ENCODE data around the gene C9orf78. TPM values are rescaled to one million over a fixed set of nuclear protein-coding genes. Genes with fewer than 3 reads are reported as not detected.

C9orf78 gene
- total RNA-seq, 2 experiments from 2014 or later = 44.5 to 51.7 TPM

DNA sequence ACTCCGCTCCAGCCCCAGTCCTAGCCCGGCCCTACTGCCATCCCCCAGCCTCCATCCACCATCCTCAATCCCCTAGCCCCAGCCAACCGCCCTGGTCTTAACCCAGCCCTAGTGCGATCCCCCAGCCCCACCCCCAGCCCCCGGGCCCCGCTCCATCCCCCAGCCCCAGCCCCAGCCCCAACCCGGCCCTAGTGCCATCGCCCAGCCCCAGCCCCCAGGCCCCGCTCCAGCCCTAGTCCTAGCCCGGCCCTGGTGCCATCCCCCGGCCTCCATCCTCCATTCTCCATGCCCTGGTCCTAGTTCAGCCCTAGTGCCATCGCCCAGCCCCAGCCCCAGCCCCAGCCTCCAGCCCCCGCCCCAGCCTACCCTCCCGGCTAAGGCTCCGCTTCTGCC lies 11.5 kb downstream of the C9orf78 start:
- TF ChIP-seq, protein P1, sequence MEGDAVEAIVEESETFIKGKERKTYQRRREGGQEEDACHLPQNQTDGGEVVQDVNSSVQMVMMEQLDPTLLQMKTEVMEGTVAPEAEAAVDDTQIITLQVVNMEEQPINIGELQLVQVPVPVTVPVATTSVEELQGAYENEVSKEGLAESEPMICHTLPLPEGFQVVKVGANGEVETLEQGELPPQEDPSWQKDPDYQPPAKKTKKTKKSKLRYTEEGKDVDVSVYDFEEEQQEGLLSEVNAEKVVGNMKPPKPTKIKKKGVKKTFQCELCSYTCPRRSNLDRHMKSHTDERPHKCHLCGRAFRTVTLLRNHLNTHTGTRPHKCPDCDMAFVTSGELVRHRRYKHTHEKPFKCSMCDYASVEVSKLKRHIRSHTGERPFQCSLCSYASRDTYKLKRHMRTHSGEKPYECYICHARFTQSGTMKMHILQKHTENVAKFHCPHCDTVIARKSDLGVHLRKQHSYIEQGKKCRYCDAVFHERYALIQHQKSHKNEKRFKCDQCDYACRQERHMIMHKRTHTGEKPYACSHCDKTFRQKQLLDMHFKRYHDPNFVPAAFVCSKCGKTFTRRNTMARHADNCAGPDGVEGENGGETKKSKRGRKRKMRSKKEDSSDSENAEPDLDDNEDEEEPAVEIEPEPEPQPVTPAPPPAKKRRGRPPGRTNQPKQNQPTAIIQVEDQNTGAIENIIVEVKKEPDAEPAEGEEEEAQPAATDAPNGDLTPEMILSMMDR (IDR thresholded peaks at IDR 0.05) = no peak
- ChIA-PET CTCF (no interaction called here), POLR2A (interaction anchor here (0.6 to 3.2 kb wide), 8 partner anchors 9 to 185 kb away, joined by 3 to 17 read pairs (median 8); partner anchors contain the start of genes C9orf78, TOR1B and USP20)
- Mint-ChIP-seq H3K27ac (peak overlapping the region; percentile 61), H3K36me3 (ENCODE audit: low read depth) (peaks cover 36% of the 10 kb centered on the region), H3K9me3 (no peaks in the 10 kb centered on the region), H3K27me3 (no peaks in the 10 kb centered on the region), H3K4me1 (ENCODE audit: low read depth) (peaks cover 12% of the 10 kb centered on the region), H3K4me3 (peak overlapping the region; percentile 86)
- peak; percentile 38 for ATAC-seq
- peak; percentile 23 for DNase-seq
- intact Hi-C loops (cut with micrococcal nuclease) = no loop called here

DNA sequence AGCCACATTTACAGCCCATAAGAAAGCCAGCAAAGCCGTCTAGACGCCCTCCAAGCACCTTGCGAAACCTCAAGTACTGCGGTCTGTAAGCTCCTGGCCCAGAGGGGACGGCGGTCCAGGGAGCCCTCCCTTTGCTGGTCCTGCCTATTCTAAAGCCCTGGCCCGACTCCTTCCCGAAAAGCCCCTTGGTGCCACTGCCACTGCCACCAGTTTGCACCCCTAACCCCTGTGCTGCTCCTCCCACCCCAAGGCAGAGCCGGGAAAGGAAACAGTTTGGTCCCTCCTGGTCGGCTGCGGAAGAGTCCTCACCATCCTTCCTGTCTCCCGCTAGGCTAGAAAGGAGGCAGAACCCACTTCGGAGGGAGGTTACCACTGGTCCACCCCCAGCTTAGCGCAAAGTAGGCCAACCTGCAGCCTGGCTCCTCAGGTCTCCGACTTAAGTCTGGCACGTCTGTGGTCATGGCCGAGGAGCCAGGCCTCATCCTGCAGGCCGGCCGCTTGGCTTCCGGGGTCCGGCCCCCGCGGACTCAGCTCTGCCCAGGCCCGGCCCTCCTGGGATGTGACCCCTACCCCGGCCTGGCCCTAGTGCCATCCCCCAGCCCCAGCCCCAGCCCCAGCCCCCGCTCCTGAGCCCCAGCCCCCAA lies 12.1 kb downstream of the C9orf78 start:
- DNase-seq (peak; percentile 46), ATAC-seq (peak; percentile 33)
- POLR2A ChIA-PET = interaction anchor here (0.6 to 3.2 kb wide), 8 partner anchors 8 to 233 kb away, joined by 3 to 17 read pairs (median 8); partner anchors contain the start of genes C9orf78, TOR1B and USP20
- no peaks in the 10 kb centered on the region for H3K9me3 Mint-ChIP-seq
- H3K4me3 Mint-ChIP-seq = peak overlapping the region; percentile 86
- peaks cover 39% of the 10 kb centered on the region for H3K36me3 Mint-ChIP-seq (ENCODE audit: low read depth)
- intact Hi-C loops (cut with micrococcal nuclease) = no loop called here
- CTCF ChIA-PET = no interaction called here
- TF ChIP-seq, protein P1 (IDR thresholded peaks at IDR 0.05) = no peak
- H3K4me1 Mint-ChIP-seq (ENCODE audit: low read depth) = peaks cover 12% of the 10 kb centered on the region
- H3K27me3 Mint-ChIP-seq = no peaks in the 10 kb centered on the region
- peak overlapping the region; percentile 61 for H3K27ac Mint-ChIP-seq

DNA sequence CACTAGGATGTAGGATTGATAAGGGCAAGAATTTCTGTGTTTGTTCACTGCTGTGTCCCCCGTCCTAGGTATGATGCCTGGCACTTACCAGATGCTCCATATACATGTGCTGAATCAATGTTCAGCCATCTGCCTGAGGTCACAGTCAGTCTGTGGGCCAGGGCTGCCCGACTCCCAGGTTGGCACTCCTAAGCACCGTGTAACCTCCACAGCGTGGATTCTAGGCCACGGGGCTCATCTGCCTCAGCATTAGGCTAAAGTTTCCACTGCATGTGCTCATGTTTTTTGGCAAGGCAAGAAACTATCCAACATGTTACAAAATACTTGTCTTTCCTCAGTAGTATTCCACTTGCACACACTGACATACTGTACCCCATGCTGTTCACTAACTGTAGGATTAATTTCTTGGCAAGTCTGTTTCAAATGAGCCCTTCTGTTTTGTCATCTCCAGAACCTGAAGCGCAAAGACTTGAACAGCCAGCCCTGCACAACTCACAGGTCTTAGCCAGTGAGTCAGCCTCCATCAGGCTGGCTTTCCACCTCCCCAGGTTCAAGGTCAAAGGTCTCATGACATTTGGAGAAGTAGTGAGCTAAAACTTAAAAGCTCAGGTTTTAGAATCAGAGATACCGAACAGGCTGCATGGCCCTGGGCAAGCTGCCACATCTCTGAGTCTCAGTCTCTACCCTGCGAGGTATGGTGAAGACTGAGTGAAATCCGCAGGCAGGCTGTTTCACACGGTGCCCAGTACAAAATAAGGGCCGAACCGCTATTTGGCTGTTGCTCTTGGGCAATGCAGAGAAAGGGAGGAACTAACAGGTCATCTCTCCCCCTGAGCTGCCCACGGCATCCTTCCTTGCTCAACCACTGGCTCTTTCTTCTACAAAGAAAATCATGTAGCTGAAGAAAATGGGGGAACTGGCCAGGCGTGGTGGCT lies 18.3 kb downstream of the C9orf78 start:
- ChIA-PET POLR2A (interaction anchor here (1.0 to 1.8 kb wide), 2 partner anchors 8 to 13 kb away, joined by 3 to 7 read pairs; partner anchors contain the start of gene TOR1B), CTCF (no interaction called here)
- intact Hi-C loops (cut with micrococcal nuclease) = no loop called here
- no peaks in the 10 kb centered on the region for H3K27me3 Mint-ChIP-seq
- no peak overlapping the region for H3K4me3 Mint-ChIP-seq
- DNase-seq (no peak), ATAC-seq (no peak)
- TF ChIP-seq, protein P1 (IDR thresholded peaks at IDR 0.05) = no peak
- H3K27ac Mint-ChIP-seq = peak overlapping the region; percentile 22
- H3K9me3 Mint-ChIP-seq = no peaks in the 10 kb centered on the region
- H3K36me3 Mint-ChIP-seq (ENCODE audit: low read depth) = peaks cover 51% of the 10 kb centered on the region
- peaks cover 7% of the 10 kb centered on the region for H3K4me1 Mint-ChIP-seq (ENCODE audit: low read depth)

DNA sequence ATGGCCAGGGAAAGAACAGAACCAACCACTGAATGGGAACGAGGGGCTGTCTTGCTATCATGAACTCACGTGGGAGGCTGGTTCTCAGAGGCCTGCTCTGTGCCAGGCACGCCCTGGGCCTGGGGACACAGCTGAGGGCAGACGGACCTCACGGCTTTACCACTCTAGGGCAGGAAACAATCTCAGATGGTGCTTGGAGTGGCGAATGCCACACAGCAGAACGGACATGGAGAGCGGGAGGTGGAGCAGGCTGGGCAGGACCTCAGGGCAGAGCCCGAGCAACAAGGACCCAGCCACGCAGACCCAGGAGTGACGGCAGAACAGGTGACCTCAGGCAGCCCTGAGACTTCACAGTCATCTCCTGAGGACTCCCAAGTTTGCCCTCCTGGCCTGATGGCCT lies 19.8 kb downstream of the C9orf78 start:
- ChIA-PET POLR2A (interaction anchor here (1.3 to 1.5 kb wide), 3 partner anchors 8 to 29 kb away, joined by 3 to 5 read pairs (median 3); partner anchors contain the start of gene TOR1A), CTCF (no interaction called here)
- Mint-ChIP-seq H3K4me3 (no peak overlapping the region), H3K4me1 (ENCODE audit: low read depth) (peaks cover 5% of the 10 kb centered on the region), H3K27me3 (no peaks in the 10 kb centered on the region), H3K27ac (peak overlapping the region; percentile 16), H3K9me3 (no peaks in the 10 kb centered on the region), H3K36me3 (ENCODE audit: low read depth) (peaks cover 49% of the 10 kb centered on the region)
- ATAC-seq (no peak), DNase-seq (no peak)
- intact Hi-C loops (cut with micrococcal nuclease) = no loop called here
- TF ChIP-seq, protein P1 (IDR thresholded peaks at IDR 0.05) = no peak
